ENCODE measurements around the gene USP6NL.
A peak's percentile ranks its signal among the peaks of the same experiment; 100 is the strongest.

USP6NL gene

DNA sequence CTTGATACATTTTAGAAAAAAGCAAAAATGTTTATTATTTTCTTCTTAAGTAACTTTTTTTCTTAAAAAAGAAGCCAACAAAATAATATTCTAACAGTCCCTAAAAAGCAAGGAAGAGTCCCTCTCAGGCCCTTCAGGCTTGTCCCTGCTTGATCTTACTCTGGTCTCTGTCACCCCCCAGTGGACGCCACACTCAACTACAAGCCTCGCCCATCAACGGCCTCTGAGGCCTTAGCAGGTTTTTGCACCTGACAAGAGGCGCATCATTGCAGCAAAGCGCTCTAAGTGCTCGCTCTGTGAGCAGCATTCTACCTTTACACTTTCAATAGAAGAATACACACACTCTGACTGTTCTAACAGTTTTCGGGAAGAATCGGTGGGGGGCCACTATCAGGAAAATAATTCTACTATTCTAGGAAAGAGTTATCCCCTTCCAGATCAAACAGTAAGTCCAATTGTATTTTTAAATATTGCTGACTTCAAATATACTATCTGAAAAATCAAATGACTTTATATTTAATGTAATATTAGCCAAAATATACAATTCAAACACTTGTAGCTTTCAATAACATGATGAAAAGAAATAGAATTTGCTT lies 139.2 kb downstream of the USP6NL start:
- DNase-seq = peak in 1 of 2 experiments; percentile 18

DNA sequence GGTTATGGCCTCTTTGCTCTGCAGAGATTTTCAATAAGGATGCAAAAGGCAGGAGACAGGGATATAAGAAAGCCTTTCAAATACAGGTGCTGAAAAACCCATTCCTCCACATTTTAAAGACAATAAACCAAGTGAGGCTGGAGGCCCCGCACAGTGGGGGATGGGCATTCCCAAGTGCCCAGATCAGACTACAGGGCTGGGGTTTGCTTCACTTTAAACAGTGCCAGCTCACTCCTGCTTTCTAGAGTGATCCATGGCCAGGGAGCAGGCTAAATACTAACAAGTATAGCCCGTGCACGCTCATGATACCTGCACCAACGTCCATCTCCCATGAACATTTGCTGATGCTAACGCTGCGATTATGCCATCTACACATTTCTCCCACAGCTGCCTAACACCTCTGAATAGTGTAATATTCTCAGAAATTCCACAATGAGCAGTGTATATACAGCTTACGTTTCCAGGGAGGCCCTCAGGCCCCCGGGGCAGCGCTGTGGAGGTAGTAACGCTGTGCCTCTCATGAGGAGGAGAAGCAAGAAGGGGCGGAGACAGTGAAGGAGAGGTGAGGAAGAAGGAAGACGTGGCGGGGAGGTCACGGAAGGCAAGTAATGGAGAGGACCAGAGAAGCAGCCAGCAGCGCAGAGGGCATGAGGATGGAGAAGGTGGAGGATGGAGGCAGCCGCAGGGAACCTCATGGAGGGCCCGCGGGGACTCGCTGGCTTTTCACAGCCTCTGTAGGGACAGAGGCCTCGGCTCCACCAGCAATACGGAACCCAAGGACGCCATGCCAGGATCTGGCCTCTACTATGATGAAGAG lies 141.7 kb downstream of the USP6NL start:
- DNase-seq = no peak

DNA sequence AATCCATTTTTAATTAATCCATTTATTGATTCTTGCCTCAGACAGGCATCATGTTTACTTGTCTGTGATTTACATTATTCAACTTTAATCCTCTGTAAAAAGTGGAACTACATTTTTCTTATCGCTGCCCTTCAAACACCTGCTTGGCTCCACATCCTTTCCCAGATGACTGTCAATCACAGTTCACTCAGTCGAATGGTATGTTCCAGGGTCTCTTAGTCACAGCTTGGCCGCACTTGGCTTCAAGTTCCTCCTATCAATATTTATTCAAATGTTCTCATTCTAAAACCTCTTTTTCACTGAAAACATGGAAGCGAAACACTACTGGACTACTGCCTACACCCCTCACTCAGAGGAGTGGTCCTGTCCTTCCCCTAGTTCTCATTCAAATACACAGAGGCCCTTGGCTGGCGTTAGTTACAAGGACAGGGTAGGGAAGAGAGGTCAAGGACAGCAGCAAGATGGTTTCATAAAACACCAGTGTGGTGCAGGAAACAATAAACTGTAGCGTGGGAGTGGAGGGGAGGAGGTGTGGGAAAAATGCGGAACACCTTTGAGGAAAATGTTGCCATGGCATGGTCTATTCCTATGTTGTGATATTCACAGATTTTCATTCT lies 143.2 kb downstream of the USP6NL start:
- no peak for DNase-seq

DNA sequence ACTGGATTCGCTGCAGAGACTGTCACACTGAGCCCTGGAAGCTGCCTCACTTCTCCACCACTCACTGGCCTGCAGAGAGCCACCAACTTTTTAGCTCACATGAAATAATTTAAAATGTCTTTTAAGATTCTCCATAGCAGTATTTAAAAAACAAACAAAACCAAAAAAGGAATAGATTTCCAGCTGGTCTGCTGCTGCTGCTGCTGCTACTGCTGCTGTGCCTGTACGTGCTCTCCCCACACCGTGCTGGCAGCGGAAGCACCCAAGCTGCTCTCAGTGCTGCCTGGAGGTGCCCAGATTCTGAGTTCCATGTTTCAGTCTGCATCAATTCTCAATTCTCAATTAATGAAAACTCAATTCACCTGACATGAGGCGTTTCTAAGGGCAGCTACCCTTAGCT lies 146.0 kb downstream of the USP6NL start:
- no peak for DNase-seq

DNA sequence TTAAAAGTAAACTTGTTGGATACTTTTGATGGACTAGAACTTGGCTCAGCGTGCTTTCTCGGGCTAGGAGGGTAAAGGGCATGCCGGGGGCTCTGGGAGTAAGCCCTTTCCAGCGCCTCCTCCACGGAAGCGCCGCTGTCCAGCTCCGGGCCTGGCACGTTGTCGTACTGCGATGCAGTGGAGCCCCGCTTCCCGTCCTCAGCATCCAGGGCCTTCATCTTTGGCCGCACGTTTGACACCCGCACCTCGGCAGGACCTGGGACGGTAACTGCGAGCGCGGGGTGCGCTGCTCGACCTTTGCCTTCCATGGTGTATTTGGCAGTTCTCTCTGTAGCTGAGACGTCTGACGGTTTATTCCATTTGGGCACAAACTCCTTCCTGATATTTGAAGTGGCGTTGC lies 148.3 kb downstream of the USP6NL start:
- DNase-seq = no peak

DNA sequence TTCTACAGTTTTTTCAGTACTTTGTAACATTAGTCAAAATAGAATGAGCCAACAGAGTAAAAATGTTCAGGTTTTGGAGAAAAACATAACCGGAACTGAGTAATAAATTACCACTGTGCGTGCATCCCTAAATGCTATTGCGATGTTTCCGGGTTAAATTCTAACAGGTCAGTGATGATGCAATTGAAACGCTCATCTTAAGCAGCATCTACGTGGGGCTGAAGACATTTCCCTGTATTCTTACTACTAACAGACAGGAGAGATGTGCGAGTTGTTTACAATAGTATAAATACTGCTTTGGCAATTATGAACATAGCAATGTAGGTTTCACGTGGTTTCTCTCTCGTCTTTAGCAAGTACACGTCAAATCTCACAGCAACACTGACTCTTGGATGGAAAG lies 149.4 kb downstream of the USP6NL start:
- no peak for DNase-seq

DNA sequence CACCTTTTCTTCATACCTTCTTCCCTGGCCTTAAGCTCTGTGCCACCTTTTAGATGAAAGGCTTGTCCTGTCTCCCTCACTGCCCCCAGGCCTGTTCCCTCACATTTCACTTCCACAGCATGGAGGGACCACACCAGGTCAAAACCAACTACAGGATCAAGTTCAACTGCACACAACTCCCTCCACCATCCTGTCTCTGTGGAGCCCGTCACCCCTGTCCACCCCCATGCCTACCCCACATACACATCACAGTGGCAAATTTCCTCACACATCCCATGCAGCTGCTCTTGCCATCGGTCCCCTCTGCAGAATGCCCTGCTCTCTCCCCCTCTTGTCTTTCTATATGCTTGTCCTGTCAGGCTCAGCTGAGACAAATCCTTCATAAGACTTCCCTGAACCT lies 154.1 kb downstream of the USP6NL start:
- no peak for DNase-seq

DNA sequence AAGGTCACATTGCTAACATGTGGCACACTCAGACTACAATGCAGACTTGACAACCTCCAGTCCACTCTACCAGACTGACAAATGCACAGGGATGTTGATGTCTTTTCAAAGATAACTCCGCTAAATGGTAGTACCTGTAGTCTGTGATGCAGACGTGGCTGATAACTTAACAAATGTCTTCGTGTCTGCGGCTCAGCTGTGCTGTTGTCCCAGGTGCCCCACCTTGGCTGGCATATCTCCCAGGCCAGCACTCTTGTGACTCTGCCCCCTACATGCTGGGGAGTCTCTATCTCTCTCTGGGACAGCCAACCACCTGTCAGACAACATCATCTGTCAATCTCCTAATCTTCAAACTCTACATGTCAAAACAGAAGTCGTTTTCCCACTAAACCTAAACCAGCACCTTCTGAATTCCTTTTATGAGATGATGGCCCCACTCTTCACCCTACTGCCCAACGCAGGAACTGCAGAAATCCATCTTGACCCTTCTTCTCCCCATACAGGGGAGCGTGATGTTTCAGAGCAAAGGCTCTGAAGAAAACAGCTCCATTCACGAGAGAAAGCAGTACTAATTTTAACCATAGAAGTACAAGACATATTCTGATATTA lies 156.4 kb downstream of the USP6NL start:
- DNase-seq = no peak

DNA sequence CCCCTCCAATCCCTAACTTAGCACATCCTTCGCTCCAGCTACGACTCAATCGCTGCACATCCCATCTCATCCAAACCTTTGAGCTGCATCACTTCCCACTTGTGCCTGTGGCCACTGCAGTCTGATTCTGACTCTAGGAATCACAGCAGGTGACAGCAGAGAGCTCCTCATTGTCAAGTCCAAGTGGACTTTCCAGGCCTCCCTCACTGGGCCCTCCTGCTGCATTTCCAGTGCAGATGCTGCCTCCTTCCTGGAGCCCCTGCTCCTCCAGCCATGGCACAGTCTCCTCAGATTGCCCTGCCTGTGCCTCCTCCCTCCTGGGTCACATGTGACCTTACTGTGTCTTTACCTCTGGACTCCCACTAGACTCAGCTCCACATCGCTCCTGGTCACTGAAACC lies 157.3 kb downstream of the USP6NL start:
- no peak for DNase-seq

DNA sequence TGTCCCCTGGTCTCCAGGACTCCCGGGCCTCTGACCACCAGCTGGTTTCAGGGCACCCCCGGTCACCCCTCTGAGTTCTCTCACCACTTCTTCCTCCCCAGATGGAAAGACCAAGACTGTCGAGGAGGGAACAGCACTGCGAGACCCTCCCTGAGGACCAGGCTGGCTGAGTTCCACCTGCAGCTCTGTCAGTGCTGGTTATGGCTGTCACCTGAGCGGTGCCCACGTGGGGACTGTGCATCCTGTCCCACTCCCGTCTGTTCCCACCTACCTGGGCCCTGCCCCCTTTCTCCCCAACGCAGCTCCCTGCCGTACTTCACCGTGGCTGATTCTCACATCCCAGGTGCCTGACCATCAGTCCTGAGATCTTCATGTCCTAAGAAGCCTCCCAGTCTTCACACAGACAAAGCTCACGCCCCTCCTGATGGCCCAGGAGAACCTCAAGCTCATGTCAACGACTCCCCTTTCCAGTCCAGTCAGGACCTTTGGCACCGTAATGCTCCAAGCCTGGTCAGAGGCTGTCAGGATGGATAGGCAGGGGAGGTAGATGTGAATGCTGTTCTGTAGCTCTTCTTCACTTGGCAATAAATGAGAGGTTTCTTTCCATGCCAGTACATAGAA lies 159.7 kb downstream of the USP6NL start:
- no peak for DNase-seq

DNA sequence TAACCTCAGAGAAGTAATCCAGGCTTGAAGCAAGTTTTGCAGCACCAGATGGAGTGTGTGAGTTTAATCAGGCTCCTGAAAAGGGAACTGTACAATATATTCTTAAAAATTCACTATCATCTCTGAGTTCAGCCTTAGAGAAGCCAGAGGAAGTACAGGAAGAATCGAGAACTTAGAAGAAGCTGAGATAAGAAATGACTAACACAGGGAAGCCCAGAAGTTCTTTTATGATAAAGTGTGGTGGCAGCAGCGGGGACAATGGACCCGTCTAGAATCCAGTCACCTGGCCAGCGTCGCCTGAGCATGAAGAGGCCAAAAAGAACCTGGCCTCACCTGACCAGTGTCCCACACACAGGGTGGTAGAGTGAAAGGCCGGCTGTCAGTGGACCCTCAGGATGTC lies 161.0 kb downstream of the USP6NL start:
- DNase-seq = no peak

DNA sequence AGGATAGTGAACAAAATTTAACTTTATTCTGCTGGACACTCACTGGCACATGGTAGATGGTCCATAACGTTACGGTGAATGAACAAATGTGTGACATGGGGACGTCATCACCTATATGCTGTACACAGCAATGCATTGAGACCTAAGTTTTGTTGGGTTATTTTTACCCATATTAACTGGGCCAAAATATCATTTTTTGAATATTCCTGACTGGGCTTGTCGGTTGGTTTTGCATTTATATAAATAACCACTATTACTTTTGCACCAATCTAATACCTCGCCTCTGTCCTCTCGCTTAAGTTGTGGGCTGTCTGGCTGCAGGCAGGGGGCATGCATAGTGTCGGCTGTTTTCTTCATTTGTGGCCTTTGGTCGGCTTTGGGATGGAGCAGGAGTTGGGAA lies 161.7 kb downstream of the USP6NL start:
- no peak for DNase-seq

DNA sequence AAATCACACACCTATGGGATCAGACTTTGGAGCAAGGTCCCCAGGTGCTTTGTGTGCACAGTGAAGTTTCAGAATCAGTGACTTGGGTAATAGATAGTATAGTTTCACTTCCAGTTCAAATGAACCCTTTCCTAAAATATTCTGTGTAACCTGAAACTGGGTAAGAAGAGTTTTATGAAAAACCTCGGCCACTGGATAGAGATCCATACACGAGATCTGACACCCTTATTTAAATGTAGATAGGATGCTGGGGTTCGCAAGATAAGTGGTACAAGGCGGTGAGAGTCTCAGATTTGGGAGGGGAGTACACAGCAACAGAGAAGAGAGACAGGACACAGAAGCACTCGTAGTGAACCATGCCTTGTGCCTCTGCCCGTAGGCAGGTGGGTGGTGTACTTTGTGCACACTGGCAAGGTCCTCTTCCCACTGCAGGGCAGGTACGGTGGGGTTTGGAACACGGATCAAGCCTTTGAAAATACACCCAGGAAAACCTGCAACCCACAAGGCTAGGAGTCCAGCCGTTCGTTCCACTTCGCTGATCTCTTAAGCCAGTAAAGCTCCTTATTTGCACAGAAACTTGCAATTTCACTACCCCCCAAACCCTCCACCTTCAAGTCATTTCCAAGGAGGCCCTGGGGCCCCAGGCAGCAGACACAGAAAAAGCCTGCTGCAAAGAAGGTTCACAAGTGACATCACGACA lies 162.8 kb downstream of the USP6NL start:
- DNase-seq = peak in 1 of 2 experiments; percentile 23

DNA sequence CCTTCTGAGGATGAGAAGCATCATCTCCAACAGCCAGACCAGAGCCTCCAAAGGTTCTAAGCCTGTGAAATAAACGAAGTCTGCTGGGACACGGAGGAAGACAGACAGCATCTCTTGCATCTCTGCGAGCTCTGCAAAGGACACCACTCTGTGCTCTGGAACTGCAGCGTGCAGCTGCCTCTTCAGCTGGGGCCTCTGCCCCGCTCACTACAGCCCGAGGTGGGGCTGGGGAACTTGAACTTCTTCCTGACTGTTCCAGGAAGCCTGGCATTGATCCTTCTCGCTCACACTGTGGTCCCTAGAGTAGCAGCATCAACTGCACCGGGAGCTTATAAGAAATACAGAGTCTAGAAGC lies 163.3 kb downstream of the USP6NL start:
- no peak for DNase-seq

DNA sequence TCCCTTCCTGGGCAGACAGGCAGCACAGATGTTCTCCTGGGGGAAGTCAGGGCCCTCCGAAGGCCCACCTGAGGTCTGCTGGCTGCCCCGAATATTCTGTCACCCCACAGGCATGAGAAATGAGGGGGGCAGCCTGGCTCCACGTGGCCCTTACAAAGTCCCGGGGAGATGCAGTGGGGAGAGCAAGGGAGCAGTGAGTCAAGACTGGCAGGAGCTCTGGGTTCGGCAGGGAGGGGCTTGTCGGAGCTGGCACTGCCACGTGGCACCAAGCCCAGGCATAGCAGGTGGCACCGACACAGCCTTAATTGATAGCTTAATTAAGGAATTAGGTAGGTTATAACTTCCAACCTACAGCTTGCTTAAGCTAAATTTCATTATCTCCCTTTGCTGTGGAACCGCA lies 163.9 kb downstream of the USP6NL start:
- peak in 1 of 2 experiments; percentile 14 for DNase-seq

DNA sequence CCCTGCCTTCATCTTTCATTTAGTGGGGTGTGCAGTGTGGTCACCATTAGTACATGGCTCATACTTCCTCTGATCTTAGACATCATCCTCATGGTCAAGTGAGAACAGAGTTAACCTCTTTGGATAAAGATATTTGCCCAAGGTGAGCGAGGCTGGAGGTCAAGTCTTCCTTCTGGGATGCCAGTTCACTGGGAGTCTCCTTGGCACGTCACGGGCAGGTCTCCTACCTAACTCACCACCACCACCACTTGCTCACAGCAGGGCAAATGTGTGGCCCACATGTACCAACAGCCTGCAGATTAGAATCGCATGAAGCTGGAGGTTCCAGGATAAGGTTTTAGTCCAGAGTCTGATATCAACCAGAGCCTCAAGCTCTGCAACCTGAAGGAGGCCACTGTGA lies 164.6 kb downstream of the USP6NL start:
- no peak for DNase-seq

DNA sequence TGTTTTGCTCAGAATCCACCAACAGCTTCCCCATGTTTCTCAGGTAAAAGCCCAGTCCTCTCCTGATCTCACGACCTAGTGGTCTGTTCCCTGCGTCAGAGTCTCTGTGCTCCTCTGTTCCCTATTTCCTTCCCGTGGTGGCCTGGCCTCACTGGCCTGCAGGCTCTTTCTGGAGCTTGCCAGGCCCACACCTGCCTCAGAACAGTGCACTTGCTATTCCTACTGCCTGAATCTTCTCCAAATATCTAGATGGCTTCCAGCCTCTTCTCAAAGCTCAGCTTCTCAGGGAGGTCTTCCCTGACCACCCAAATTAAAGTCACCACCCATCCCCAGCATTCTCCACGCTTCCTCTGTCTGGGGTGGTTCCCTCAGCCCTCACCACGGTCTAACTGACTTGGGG lies 165.3 kb downstream of the USP6NL start:
- no peak for DNase-seq

DNA sequence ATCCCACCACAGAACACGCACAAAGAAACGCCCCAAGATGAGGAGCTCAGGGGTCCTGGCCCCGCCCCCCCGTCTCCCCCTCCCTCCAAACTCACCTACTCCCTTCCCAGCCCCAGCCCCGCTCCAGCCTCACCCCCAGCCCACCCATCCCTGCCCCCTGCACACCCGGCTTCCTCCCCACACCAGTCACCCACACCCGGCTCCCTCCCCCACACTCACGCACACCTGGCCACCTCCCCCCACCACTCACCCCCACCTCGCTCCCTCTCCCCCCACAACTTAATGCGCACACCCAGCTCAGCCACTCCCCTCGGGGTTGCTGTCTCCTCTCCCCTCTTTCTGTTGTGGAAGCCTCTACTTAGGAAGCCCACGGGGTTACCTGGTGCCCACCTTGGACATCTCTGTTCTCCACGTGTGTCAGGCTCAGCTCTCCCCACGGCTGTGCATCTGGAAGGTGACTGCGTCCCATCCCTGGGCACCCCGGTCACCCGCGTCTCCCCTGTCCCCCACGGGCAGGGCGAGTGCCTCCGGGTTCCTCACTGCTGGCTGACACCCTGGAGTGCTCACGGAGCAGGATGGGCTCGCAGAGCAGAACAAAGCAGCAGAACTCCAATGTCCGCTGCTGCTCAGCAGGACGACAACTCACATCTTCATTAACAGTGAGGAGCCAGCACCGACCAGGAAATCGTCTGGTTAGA lies 166.8 kb downstream of the USP6NL start:
- DNase-seq = no peak

DNA sequence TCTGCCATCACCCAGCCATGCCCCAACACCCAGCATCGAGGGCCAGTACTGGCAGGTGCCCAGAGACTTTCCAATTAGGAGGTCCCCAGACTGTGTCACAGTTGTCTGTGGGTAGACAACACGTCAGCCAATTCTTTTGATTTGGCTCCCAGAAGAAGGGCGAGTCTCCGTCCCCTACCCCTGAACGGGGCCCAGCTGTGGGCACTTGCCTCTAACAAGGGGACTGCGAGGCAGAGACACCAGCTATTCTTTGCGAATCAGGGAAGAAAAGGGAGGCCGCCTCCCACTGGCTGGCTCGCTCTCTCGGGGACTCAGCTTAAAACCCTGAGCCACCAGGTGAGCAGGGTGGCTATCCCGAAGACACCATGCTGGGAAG lies 167.3 kb downstream of the USP6NL start:
- no peak for DNase-seq

DNA sequence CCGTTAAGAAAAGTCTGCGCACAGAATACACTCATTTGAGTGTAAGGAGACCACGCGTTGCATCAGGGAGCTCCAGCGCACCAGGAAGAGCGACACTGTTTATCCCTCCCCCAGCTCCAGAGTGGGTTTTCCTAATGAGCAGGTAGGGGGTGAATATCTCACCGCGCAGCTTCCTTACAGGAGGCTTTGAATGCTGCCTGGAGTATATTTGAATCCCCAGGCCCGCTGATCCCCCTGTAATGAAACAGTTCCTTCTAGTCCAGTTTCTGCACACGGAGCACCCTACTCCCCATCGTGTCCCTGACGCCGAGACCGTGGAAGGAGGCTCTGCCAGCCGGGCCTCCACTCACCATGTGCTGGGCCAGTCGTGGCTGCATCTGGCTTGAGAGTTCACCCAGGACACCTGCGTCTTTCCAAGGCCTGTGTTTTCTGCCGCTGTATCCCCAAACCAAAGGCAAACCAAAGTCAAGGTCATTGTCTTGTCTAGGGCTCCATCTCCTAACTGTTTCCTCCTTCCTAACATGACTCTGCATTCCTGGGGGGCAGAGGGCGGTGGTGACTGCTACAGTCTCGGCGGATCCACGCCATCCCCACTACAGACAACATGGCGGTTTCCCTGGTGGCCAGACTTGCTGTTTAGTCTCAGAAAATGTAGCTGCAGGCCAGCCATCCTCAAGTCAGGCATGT lies 167.8 kb downstream of the USP6NL start:
- no peak for DNase-seq

DNA sequence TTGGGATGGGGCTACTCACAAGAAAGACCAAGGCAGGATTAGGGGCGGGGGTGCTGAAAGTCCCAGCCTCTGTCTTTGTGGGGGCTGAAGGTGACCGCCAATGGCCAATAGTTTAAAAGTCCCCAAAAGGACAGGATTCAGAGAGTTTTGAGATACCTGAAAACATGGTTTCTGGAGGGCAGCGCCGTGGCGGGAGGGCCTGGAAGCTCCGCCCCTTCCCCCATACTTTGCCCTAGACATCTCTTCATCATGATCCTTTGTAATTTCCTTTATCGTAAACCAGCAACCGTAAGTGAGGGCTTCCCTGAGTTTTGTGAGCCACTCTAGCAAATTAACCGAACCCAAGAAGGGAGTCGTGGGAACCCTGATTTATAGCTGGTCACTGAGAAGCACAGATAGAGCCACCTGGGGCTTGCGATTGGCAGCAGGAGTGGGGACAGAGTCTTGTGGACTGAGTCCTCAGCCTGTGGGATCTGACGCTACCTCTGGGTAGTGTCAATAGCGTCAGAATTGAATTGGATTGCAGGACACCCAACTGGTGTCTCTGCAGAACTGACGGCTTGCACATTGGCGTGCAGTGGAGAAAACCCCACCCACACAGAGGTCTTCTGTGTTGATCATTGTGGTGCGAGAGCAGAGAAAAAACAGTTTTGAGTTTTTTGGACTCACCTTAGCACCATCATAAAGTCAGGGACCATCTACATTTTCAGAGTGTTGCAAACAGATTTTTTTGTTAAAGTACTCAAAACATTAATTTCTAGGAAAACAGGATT lies 169.3 kb downstream of the USP6NL start:
- DNase-seq = no peak

Measured in NCI-H524 (cell line).